CD14-positive monocyte (primary cell): ENCODE results near the gene PRKD1. TPM values are rescaled to one million over a fixed set of nuclear protein-coding genes. Genes with fewer than 3 reads are reported as not detected.

Source experiments
- DNase-seq, 3 donors: peaks; one replicate each; pipeline ENCODE4 v3.0.0-alpha.2; 2011 to 2022
- H2AFZ ChIP-seq: 2 replicates; pipeline ENCODE4 v1.6.0; 2012; ENCODE audit warnings: mild to moderate bottlenecking, low read depth, low read length, inconsistent platforms; ENCODE audit not compliant: insufficient read depth, poor library complexity, severe bottlenecking
- H3K27ac ChIP-seq, 2 donors: 1 replicate in 1 of 2; 2 replicates in 1 of 2; pipeline ENCODE4 v1.5.1; 2012 to 2013; ENCODE audit warnings: low read length in 2 of 2, control low read depth in 1 of 2, inconsistent platforms in 1 of 2, low read depth in 1 of 2, mild to moderate bottlenecking in 1 of 2
- H3K27me3 ChIP-seq, 2 donors: one replicate each; pipeline versions ENCODE4 v1.6.0 to v1.6.1; 2011 to 2013; ENCODE audit warnings: low read length in 2 of 2; ENCODE audit not compliant: control insufficient read depth in 2 of 2, insufficient read depth in 2 of 2
- H3K36me3 ChIP-seq, 2 donors: replicated peaks in 1 of 2; 1 replicate in 1 of 2; 2 replicates in 1 of 2; pipeline versions ENCODE4 v1.5.1 to v1.6.1; 2012 to 2013; ENCODE audit warnings: low read length in 2 of 2, control low read depth in 1 of 2, inconsistent platforms in 1 of 2, mild to moderate bottlenecking in 1 of 2; ENCODE audit not compliant: insufficient read depth in 2 of 2, control insufficient read depth in 1 of 2
- H3K4me1 ChIP-seq, 2 donors: 1 replicate in 1 of 2; 2 replicates in 1 of 2; pipeline versions ENCODE4 v1.5.1 to v1.6.1; 2012 to 2013; ENCODE audit warnings: low read length in 2 of 2, control low read depth in 1 of 2, inconsistent platforms in 1 of 2, mild to moderate bottlenecking in 1 of 2, moderate library complexity in 1 of 2; ENCODE audit not compliant: insufficient read depth in 2 of 2, control insufficient read depth in 1 of 2
- H3K4me2 ChIP-seq: replicated peaks from 2 replicates; pipeline ENCODE3; 2012; ENCODE audit warnings: low read length, moderate library complexity, mild to moderate bottlenecking; ENCODE audit not compliant: poor library complexity, severe bottlenecking; ENCODE audit errors: extremely low read depth
- H3K4me3 ChIP-seq, 3 experiments: fragments of 200-600 bp in 1 of 3; sonication (generic) in 1 of 3; replicated peaks in 1 of 3; 1 replicate in 2 of 3; 2 replicates in 1 of 3; pipeline ENCODE4 v1.5.1; 2011 to 2013; ENCODE audit warnings: low read length in 3 of 3, mild to moderate bottlenecking in 3 of 3, control low read depth in 2 of 3, low read depth in 2 of 3, inconsistent platforms in 1 of 3, moderate library complexity in 1 of 3
- H3K79me2 ChIP-seq: 2 replicates; pipeline ENCODE4 v1.6.0; 2012; ENCODE audit warnings: mild to moderate bottlenecking, control low read depth, inconsistent platforms, low read length, moderate library complexity; ENCODE audit not compliant: insufficient read depth
- H3K9ac ChIP-seq: 2 replicates; pipeline ENCODE4 v1.6.0; 2017; ENCODE audit warnings: low read length, mild to moderate bottlenecking; ENCODE audit not compliant: insufficient read depth, poor library complexity, severe bottlenecking
- H3K9me3 ChIP-seq, 2 donors: replicated peaks in 1 of 2; 1 replicate in 1 of 2; 2 replicates in 1 of 2; pipeline versions ENCODE4 v1.5.1 to v1.6.1; 2012 to 2013; ENCODE audit warnings: low read length in 2 of 2, control low read depth in 1 of 2; ENCODE audit not compliant: control insufficient read depth in 1 of 2, insufficient read depth in 1 of 2
- H4K20me1 ChIP-seq: 2 replicates; pipeline ENCODE4 v1.6.0; 2012; ENCODE audit warnings: mild to moderate bottlenecking, low read length, control low read depth, moderate library complexity; ENCODE audit not compliant: insufficient read depth
- H3K27ac Mint-ChIP-seq, 7 donors: one replicate each; pipeline ENCODE4 v1.8.0; 2020; ENCODE audit warnings: mild to moderate bottlenecking in 7 of 7, mixed read lengths in 7 of 7, moderate library complexity in 6 of 7, inconsistent platforms in 2 of 7
- H3K27me3 Mint-ChIP-seq, 3 donors: one replicate each; pipeline ENCODE4 v1.8.0; 2021 to 2022; ENCODE audit warnings: low read depth in 3 of 3, mild to moderate bottlenecking in 3 of 3, mixed read lengths in 3 of 3, moderate library complexity in 3 of 3, inconsistent platforms in 1 of 3
- H3K36me3 Mint-ChIP-seq, 2 donors: one replicate each; pipeline ENCODE4 v1.8.0; 2020; ENCODE audit warnings: mixed read lengths in 2 of 2, inconsistent platforms in 1 of 2, mild to moderate bottlenecking in 1 of 2
- H3K4me1 Mint-ChIP-seq: one replicate; pipeline ENCODE4 v1.8.0; 2020; ENCODE audit warnings: mild to moderate bottlenecking, mixed read lengths
- H3K4me3 Mint-ChIP-seq, 2 donors: one replicate each; pipeline ENCODE4 v1.8.0; 2020; ENCODE audit warnings: mild to moderate bottlenecking in 2 of 2, mixed read lengths in 2 of 2, moderate library complexity in 1 of 2
- H3K9me3 Mint-ChIP-seq, 7 donors: one replicate each; pipeline ENCODE4 v1.8.0; 2020 to 2022; ENCODE audit warnings: mixed read lengths in 7 of 7, mild to moderate bottlenecking in 6 of 7, moderate library complexity in 6 of 7, inconsistent platforms in 2 of 7
- WGBS: methylation state at CpG from one replicate; pipeline ENCODE4 v1.1.5; 2013; ENCODE audit warnings: missing lambda C conversion rate; ENCODE audit not compliant: insufficient coverage; 5-methylcytosine and 5-hydroxymethylcytosine counted together
- intact Hi-C, 2 donors: fragments of 100-400 bp; cut with micrococcal nuclease; formaldehyde crosslinking; loops; one replicate each; pipeline versions ENCODE4 v1.15.0 to v1.15.1; 2023
- polyA plus RNA-seq, 3 donors: library from polyadenylated mRNA; depleted of rRNA in 1 of 3; unstranded in 2 of 3; stranded (reverse) in 1 of 3; fragments of 300-500 nt in 2 of 3; fragments of >200 nt in 1 of 3; fragmentation: Illumina TruSeq in 2 of 3; gene quantifications; 1 replicate in 2 of 3; 2 replicates in 1 of 3; pipeline ENCODE4 v1.2.3, GENCODE V29; 2012 to 2021
- TF ChIP-seq, protein P1 (sequence below): fragments of 200-600 bp; IDR thresholded peaks from one replicate; pipeline ENCODE4 v1.8.0; 2022; ENCODE audit warnings: antibody characterized with exemption, mild to moderate bottlenecking

The PRKD1 gene
- polyA plus RNA-seq, 3 donors = not detected

DNA sequence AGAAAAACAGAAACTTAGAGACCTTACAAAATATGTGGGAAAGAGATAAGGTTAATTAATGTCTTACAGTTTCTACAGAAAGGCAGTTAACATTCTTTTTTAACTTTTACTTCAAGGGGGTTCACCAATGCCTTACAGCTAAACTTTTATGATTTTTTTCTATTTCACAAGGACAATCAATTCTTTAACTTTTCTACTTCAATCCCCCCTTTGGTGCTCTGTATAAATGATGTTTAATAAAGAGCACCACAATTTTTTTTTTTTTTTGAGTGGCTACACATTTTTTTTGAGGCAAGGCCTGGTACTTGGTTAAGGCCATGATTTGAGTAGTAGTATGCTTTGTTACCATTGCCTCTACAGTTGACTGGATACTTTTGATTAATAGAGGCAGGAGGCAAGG is 279.6 kb downstream of the PRKD1 start:
- Histone ChIP-seq H3K4me1 (no peaks in the 10 kb centered on the region), H3K4me2 (no peak overlapping the region), H3K27ac (no peak overlapping the region), H4K20me1 (no peaks in the 10 kb centered on the region), H3K79me2 (no peaks in the 10 kb centered on the region), H3K4me3 (no peak overlapping the region), H2AFZ (no peak overlapping the region), H3K9me3 (peaks cover 21 to 37% of the 10 kb centered on the region in 2 donors), H3K27me3 (no peaks in the 10 kb centered on the region), H3K36me3 (no peaks in the 10 kb centered on the region), H3K9ac (no peak overlapping the region)
- no peaks in the 10 kb centered on the region for H3K27me3 Mint-ChIP-seq
- no peak overlapping the region for H3K27ac Mint-ChIP-seq
- intact Hi-C loops = no loop called here
- peaks cover 11 to 40% (median 36%) of the 10 kb centered on the region in 7 donors for H3K9me3 Mint-ChIP-seq
- H3K4me1 Mint-ChIP-seq = no peaks in the 10 kb centered on the region
- TF ChIP-seq, protein P1, sequence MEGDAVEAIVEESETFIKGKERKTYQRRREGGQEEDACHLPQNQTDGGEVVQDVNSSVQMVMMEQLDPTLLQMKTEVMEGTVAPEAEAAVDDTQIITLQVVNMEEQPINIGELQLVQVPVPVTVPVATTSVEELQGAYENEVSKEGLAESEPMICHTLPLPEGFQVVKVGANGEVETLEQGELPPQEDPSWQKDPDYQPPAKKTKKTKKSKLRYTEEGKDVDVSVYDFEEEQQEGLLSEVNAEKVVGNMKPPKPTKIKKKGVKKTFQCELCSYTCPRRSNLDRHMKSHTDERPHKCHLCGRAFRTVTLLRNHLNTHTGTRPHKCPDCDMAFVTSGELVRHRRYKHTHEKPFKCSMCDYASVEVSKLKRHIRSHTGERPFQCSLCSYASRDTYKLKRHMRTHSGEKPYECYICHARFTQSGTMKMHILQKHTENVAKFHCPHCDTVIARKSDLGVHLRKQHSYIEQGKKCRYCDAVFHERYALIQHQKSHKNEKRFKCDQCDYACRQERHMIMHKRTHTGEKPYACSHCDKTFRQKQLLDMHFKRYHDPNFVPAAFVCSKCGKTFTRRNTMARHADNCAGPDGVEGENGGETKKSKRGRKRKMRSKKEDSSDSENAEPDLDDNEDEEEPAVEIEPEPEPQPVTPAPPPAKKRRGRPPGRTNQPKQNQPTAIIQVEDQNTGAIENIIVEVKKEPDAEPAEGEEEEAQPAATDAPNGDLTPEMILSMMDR = no peak
- no peak for DNase-seq
- H3K4me3 Mint-ChIP-seq = no peak overlapping the region
- no peaks in the 10 kb centered on the region for H3K36me3 Mint-ChIP-seq

DNA sequence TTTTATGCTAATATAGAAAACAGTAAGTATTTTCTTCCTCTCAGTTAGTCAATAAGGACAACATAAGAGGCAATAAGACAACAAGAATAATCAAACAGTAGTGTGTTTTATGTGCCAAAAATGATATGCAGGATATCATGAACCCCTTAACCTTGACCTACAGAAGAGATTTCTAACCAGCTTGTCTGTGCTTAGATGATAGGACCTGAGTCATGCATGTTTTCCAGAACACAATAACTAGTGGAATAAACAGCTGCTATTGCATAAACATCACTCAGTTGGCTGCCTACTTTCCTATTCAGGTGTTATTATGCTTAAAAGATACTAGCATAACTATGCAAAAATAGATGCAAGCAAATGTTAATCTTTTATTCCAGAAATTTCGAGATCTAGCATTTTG is 282.5 kb downstream of the PRKD1 start:
- H3K9ac ChIP-seq = no peak overlapping the region
- Mint-ChIP-seq H3K4me1 (no peaks in the 10 kb centered on the region), H3K27ac (no peak overlapping the region), H3K4me3 (no peak overlapping the region), H3K27me3 (no peaks in the 10 kb centered on the region), H3K9me3 (peaks cover 10 to 34% (median 29%) of the 10 kb centered on the region in 7 donors), H3K36me3 (no peaks in the 10 kb centered on the region)
- no CpG with 5 or more reads among the region's 1 CpG for whole genome bisulfite sequencing
- intact Hi-C loops = no loop called here
- H2AFZ ChIP-seq = no peak overlapping the region
- peaks cover 18 to 30% of the 10 kb centered on the region in 2 donors for H3K9me3 ChIP-seq
- TF ChIP-seq, protein P1 = no peak
- no peak overlapping the region for H3K4me3 ChIP-seq
- H3K27me3 ChIP-seq = no peaks in the 10 kb centered on the region
- no peak overlapping the region for H3K27ac ChIP-seq
- H4K20me1 ChIP-seq = no peaks in the 10 kb centered on the region
- H3K4me1 ChIP-seq = no peaks in the 10 kb centered on the region
- H3K79me2 ChIP-seq = no peaks in the 10 kb centered on the region
- no peaks in the 10 kb centered on the region for H3K36me3 ChIP-seq
- no peak for DNase-seq
- H3K4me2 ChIP-seq = no peak overlapping the region
